Trophoblast cell (in vitro differentiated cells and primary cell): ENCODE measurements around the gene CP.

Source experiments
- DNase-seq, 2 donors: peaks; one replicate each; pipeline ENCODE4 v3.0.0-alpha.2; 2016
- H2AFZ ChIP-seq: 2 replicates; pipeline ENCODE4 v1.6.1; 2013; ENCODE audit warnings: low read length, moderate library complexity, mild to moderate bottlenecking; ENCODE audit not compliant: insufficient read depth, poor library complexity
- H2AK5ac ChIP-seq: 2 replicates; pipeline ENCODE4 v1.6.1; 2013; ENCODE audit warnings: mild to moderate bottlenecking, low read length
- H2BK120ac ChIP-seq: 2 replicates; pipeline ENCODE4 v1.6.1; 2013; ENCODE audit warnings: low read length, mild to moderate bottlenecking, moderate library complexity; ENCODE audit not compliant: insufficient read depth, poor library complexity
- H2BK12ac ChIP-seq: 2 replicates; pipeline ENCODE4 v1.6.1; 2013; ENCODE audit warnings: mild to moderate bottlenecking, low read length, moderate library complexity
- H2BK5ac ChIP-seq: 2 replicates; pipeline ENCODE4 v1.6.1; 2013; ENCODE audit warnings: low read length, low read depth, moderate library complexity, mild to moderate bottlenecking; ENCODE audit not compliant: poor library complexity
- H3K14ac ChIP-seq: 2 replicates; pipeline ENCODE4 v1.6.1; 2013; ENCODE audit warnings: mild to moderate bottlenecking, low read length
- H3K18ac ChIP-seq: 2 replicates; pipeline ENCODE4 v1.6.1; 2013; ENCODE audit warnings: mild to moderate bottlenecking, low read length
- H3K23ac ChIP-seq: 2 replicates; pipeline ENCODE4 v1.6.1; 2013; ENCODE audit warnings: low read length
- H3K27ac ChIP-seq: 2 replicates; pipeline ENCODE4 v1.5.1; 2013; ENCODE audit warnings: low read depth, mild to moderate bottlenecking, inconsistent platforms, low read length, moderate library complexity
- H3K27me3 ChIP-seq: 2 replicates; pipeline ENCODE4 v1.6.1; 2013; ENCODE audit warnings: inconsistent platforms, mild to moderate bottlenecking, low read length, moderate library complexity; ENCODE audit not compliant: insufficient read depth
- H3K36me3 ChIP-seq, 2 experiments: 1 replicate in 1 of 2; 2 replicates in 1 of 2; pipeline ENCODE4 v1.6.1; 2013; ENCODE audit warnings: low read length in 2 of 2, mild to moderate bottlenecking in 2 of 2, moderate library complexity in 1 of 2; ENCODE audit not compliant: insufficient read depth in 2 of 2, control insufficient read depth in 1 of 2
- H3K4ac ChIP-seq: 2 replicates; pipeline ENCODE4 v1.6.1; 2013; ENCODE audit warnings: low read depth, mild to moderate bottlenecking, low read length, moderate library complexity
- H3K4me1 ChIP-seq, 2 experiments: 1 replicate in 1 of 2; 2 replicates in 1 of 2; pipeline ENCODE4 v1.6.1; 2013; ENCODE audit warnings: low read length in 2 of 2, mild to moderate bottlenecking in 2 of 2, moderate library complexity in 1 of 2; ENCODE audit not compliant: insufficient read depth in 2 of 2, control insufficient read depth in 1 of 2
- H3K4me2 ChIP-seq: 2 replicates; pipeline ENCODE4 v1.6.1; 2013; ENCODE audit warnings: inconsistent platforms, mild to moderate bottlenecking, low read length, moderate library complexity
- H3K4me3 ChIP-seq: 2 replicates; pipeline ENCODE4 v1.5.1; 2013; ENCODE audit warnings: mild to moderate bottlenecking, low read depth, low read length, inconsistent platforms
- H3K79me1 ChIP-seq: one replicate; pipeline ENCODE4 v1.6.1; 2013; ENCODE audit warnings: low read length
- H3K79me2 ChIP-seq: 2 replicates; pipeline ENCODE4 v1.6.1; 2013; ENCODE audit warnings: low read length, mild to moderate bottlenecking; ENCODE audit not compliant: control insufficient read depth, insufficient read depth, poor library complexity
- H3K9ac ChIP-seq: 2 replicates; pipeline ENCODE4 v1.6.1; 2013; ENCODE audit warnings: mild to moderate bottlenecking, low read length
- H3K9me3 ChIP-seq: 2 replicates; pipeline ENCODE4 v1.6.1; 2013; ENCODE audit warnings: low read depth, mild to moderate bottlenecking, control low read depth, inconsistent platforms, low read length; ENCODE audit not compliant: insufficient read depth
- H4K12ac ChIP-seq: 2 replicates; pipeline ENCODE4 v1.6.1; 2013; ENCODE audit warnings: low read depth, mild to moderate bottlenecking, low read length, moderate library complexity
- H4K8ac ChIP-seq: 2 replicates; pipeline ENCODE4 v1.6.1; 2013; ENCODE audit warnings: low read depth, mild to moderate bottlenecking, low read length, moderate library complexity
- H4K91ac ChIP-seq: one replicate; pipeline ENCODE4 v1.6.1; 2013; ENCODE audit warnings: low read depth, mild to moderate bottlenecking, low read length, moderate library complexity
- WGBS: extraction: QIAGEN DNeasy Blood & Tissue Kit; methylation state at CpG from one replicate; pipeline ENCODE4 v1.1.7; 2013; ENCODE audit warnings: missing lambda C conversion rate; ENCODE audit not compliant: insufficient read length, insufficient coverage; ENCODE audit errors: extremely low coverage; 5-methylcytosine and 5-hydroxymethylcytosine counted together

Gene CP

GRCh38 chr3:149131589-149131988 is 90.0 kb downstream of the CP start:
- no peak overlapping the region for H3K14ac ChIP-seq
- H3K4me1 ChIP-seq, result no peaks in the 10 kb centered on the region
- peaks cover 0 to 2% of the 10 kb centered on the region in 2 experiments for H3K36me3 ChIP-seq
- WGBS, result no CpG with 5 or more reads among the region's 4 CpGs
- no peak overlapping the region for H4K8ac ChIP-seq
- no peak overlapping the region for H3K27ac ChIP-seq
- peaks cover 7% of the 10 kb centered on the region for H3K79me2 ChIP-seq
- no peak overlapping the region for H3K9ac ChIP-seq
- H4K12ac ChIP-seq, result no peak overlapping the region
- H3K4me3 ChIP-seq, result no peak overlapping the region
- H3K79me1 ChIP-seq, result peaks cover 5% of the 10 kb centered on the region
- no peak overlapping the region for H2BK120ac ChIP-seq
- no peak overlapping the region for H3K4ac ChIP-seq
- no peak for DNase-seq
- no peak overlapping the region for H2BK12ac ChIP-seq
- no peaks in the 10 kb centered on the region for H3K9me3 ChIP-seq
- H2AK5ac ChIP-seq, result no peak overlapping the region
- H2BK5ac ChIP-seq, result no peak overlapping the region
- H2AFZ ChIP-seq, result no peak overlapping the region
- H3K27me3 ChIP-seq, result no peaks in the 10 kb centered on the region
- H4K91ac ChIP-seq, result no peak overlapping the region
- no peak overlapping the region for H3K4me2 ChIP-seq
- no peak overlapping the region for H3K18ac ChIP-seq
- H3K23ac ChIP-seq, result no peak overlapping the region

GRCh38 chr3:149129326-149130205 is 92.1 kb downstream of the CP start, which contains the start of gene HPS3:
TSS of gene HPS3 (plus strand) at chr3:149129638. CDS start at chr3:149129724, 86 bp downstream.
- Histone ChIP-seq H2BK5ac (peak within 1 kb of the TSS; percentile 2), H2BK12ac (no peak within 1 kb of the TSS), H3K14ac (peak within 1 kb of the TSS; percentile 23), H3K27me3 (no peaks in the 10 kb centered on the region), H3K18ac (peak within 1 kb of the TSS; percentile 24), H3K36me3 (peaks cover 0 to 2% of the 10 kb centered on the region in 2 experiments), H3K4me2 (peak within 1 kb of the TSS; percentile 83), H4K8ac (peak within 1 kb of the TSS; percentile 72), H2BK120ac (peak within 1 kb of the TSS; percentile 8), H3K4me3 (peak within 1 kb of the TSS; percentile 94), H3K79me1 (peaks cover 5% of the 10 kb centered on the region), H2AFZ (peak within 1 kb of the TSS; percentile 62), H3K23ac (no peak within 1 kb of the TSS), H3K9me3 (no peaks in the 10 kb centered on the region), H2AK5ac (no peak within 1 kb of the TSS), H3K4me1 (no peaks in the 10 kb centered on the region), H3K9ac (peak within 1 kb of the TSS; percentile 73), H3K27ac (no peak within 1 kb of the TSS), H3K4ac (peak within 1 kb of the TSS; percentile 24), H4K12ac (peak within 1 kb of the TSS; percentile 15), H4K91ac (peak within 1 kb of the TSS; percentile 22), H3K79me2 (peaks cover 7% of the 10 kb centered on the region)
- peak; percentile 95 to 96 for DNase-seq
- WGBS, result no CpG with 5 or more reads among the region's 84 CpGs

DNA sequence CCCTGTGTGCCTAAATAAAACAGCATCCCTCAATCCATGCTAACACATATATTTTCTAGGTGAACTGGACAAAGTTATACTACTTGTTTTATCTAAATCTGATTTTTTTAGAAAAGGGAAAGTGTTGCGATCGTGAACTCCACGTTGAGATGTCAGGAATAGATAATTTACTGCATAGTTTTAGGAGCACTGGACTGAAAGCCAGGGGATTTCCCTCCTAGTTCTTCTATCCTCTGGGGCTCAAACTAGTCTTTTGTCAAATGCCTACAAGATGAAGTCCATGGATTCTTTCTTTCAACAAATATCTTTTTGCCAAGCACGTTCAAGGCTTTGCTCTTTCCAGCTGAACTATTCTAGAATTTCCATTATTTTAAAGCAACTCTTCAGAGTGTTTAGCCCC is 92.8 kb downstream of the CP start:
- Histone ChIP-seq H4K12ac (no peak overlapping the region), H2BK5ac (no peak overlapping the region), H3K9ac (no peak overlapping the region), H3K27me3 (no peaks in the 10 kb centered on the region), H4K91ac (no peak overlapping the region), H3K27ac (no peak overlapping the region), H3K4me3 (no peak overlapping the region), H3K14ac (no peak overlapping the region), H3K79me1 (peaks cover 5% of the 10 kb centered on the region), H3K9me3 (no peaks in the 10 kb centered on the region), H3K79me2 (peaks cover 7% of the 10 kb centered on the region), H3K4ac (no peak overlapping the region), H3K23ac (no peak overlapping the region), H3K36me3 (peaks cover 0 to 2% of the 10 kb centered on the region in 2 experiments), H3K18ac (no peak overlapping the region), H2AK5ac (no peak overlapping the region), H3K4me2 (peak overlapping the region; percentile 83), H3K4me1 (no peaks in the 10 kb centered on the region), H4K8ac (no peak overlapping the region), H2BK120ac (no peak overlapping the region), H2BK12ac (no peak overlapping the region), H2AFZ (no peak overlapping the region)
- WGBS, result no CpG with 5 or more reads among the region's 4 CpGs
- peak in 1 of 2 donors; percentile 40 for DNase-seq

- Histone ChIP-seq H2AFZ (no peak overlapping the region), H3K79me2 (no peaks in the 10 kb centered on the region), H2BK5ac (no peak overlapping the region), H3K14ac (no peak overlapping the region), H3K27me3 (no peaks in the 10 kb centered on the region), H4K8ac (no peak overlapping the region), H2BK120ac (no peak overlapping the region), H3K18ac (no peak overlapping the region), H3K23ac (no peak overlapping the region), H3K36me3 (no peaks in the 10 kb centered on the region), H3K4me3 (no peak overlapping the region), H2AK5ac (no peak overlapping the region), H3K4me1 (no peaks in the 10 kb centered on the region), H2BK12ac (no peak overlapping the region), H3K79me1 (no peaks in the 10 kb centered on the region), H4K91ac (no peak overlapping the region), H3K4ac (no peak overlapping the region), H3K27ac (no peak overlapping the region), H3K9me3 (no peaks in the 10 kb centered on the region), H3K9ac (no peak overlapping the region), H3K4me2 (no peak overlapping the region), H4K12ac (no peak overlapping the region)
- DNase-seq, result no peak
- WGBS, result no CpG with 5 or more reads among the region's 4 CpGs
Measured at GRCh38 chr3:149122721-149123578, 98.7 kb downstream of the CP start.
